Erythroblast (primary cell): ENCODE data around the gene LYSMD3.
"Not testable (repeated sequence)": the region's sequence is repeated elsewhere in the genome, so short reads cannot be mapped to it uniquely, and the experiment has no call there.

Experiments used
- DNase-seq, 2 experiments: peaks; one replicate each; lab custom pipeline; 2025; lab: John Stamatoyannopoulos, UW
- GATA1 ChIP-seq: IDR thresholded peaks from 2 replicates; pipeline ENCODE4 v1.6.1; 2011; ENCODE audit warnings: low read depth, mild to moderate bottlenecking, control low read depth, low read length, moderate library complexity
- POLR2A ChIP-seq: IDR thresholded peaks from 2 replicates; pipeline ENCODE4 v1.6.1; 2011; ENCODE audit warnings: mild to moderate bottlenecking, low read length

Gene LYSMD3

DNA sequence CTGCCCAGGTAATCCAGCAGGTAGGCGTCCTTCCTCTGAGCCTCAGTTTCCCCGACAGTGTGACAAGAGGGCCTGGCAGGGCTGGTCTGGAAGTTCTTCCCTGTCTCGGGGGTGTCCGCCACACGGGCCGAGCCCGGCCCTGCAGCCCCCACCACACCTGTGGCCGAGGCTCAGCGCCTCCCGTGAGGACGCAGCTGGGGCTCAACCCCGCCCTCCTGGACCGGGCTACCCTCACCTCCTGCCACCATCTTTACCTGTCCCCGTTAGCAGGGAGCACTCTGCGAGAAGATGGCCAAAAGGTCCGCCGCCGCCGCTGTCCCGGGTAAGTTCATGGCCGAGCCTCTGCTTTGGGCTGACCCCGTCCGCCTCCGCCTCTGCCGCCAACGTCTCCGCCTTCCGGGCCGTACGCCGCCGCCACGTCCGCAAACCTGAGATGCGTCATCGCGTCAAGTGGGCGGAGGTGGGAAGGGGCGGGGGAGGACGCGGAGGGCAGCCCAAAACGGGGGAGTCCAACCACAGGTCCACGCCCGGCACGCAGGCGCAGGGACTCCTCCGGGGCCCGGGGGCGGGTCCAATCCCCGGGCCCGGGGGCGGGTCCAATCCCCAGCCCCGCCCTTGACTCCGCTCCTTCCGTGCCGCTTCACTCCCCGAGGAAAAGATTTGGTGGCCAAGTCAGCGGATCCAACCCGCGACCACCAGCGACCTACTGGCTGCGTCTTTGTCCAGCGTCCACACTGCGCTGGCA is at the start of gene LYSMD3:
TSS of gene LYSMD3 (minus strand) at position 391 of the 745 bp plus-strand sequence. CDS start 4,295 bp downstream, outside the sequence.
- peak; percentile 91 for TF ChIP-seq POLR2A
- no peak for TF ChIP-seq GATA1
- DNase-seq, result peak; percentile 98 to 99

DNA sequence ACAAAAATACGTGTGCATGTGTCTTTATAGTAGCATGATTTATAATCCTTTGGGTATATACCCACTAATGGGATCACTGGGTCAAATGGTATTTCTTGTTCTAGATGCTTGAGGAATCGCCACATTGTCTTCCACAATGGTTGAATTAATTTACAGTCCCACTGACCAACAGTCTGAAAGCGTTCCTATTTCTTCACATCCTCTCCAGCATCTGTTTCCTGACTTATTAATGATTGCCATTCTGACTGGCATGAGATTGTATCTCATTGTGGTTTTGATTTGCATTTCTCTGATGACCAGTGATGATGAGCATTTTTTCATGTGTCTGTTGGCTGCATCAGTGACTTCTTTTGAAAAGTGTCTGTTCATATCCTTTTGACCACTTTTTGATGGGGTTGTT is 47.2 kb upstream of the LYSMD3 start:
- not testable (repeated sequence) for DNase-seq

DNA sequence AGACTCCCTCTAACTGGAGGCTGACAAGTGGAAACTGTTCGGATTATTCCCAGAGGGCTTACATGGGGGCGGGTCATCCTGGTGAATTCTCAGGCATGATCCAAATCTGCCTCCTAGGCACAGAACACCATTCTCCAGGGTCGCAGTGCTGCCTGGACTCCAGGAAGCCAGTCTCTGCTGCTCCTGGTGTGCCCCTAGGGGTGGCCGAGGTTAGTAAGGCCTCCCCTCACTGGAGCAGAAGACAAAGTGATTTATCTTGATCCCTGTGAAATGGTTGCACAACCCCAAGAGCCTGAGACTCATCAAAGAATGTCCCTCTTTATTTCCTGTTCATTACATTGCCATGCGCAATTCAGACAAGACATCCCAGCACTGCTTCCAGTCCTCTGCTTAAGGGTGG is 46.3 kb upstream of the LYSMD3 start:
- DNase-seq, result no peak
- TF ChIP-seq GATA1 (no peak), POLR2A (no peak)

DNA sequence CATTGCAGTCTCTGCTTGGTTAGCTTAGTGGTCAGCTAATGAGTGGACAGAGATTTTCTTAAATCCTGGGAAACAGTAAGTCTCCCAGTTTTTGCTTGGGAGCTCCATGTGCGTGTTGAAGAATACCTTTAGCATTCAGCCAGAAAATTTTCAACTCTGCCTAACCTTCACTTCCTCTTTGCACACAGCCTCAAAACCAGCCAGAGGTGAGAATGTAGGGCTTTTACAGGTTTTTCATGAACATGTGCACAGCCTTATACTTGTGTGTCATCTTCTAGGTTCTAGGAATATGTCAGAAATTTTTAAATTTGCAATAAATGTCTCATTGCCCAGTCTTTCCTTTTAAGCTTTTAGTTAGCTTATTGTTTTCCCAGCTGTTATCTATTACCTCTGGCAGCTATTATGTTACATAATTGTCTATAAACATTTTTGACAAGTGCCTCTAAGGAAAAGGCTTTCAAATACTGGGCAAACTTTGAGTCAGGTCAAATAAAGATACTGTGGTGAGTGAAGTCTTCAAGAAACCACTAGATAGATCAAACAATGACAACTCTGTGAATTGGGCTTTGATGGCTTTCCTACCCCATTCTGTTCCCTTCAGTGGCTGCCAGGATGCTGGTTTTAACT is 41.9 kb upstream of the LYSMD3 start:
- no peak for DNase-seq

DNA sequence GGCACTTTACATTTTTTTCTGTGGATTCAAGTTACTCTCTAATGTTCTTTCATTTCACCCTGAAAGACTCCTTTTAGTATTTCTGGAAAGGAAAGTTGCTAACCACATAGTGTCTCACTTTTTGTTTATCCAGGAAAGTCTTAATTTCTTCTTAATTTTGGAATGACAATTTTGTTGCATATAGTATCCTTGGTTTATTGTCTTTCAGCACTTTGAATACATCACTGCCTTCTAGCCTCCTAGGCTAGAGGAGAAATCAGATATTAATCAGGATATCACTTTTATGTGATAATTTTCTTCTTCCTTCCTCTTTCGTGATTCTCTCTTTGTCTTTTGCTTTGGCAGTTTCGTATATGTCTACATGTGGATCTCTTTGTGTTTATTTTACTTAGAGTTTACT is 40.6 kb upstream of the LYSMD3 start:
- TF ChIP-seq GATA1 (no peak), POLR2A (no peak)
- DNase-seq, result no peak

More for the DNA sequence above, 41.9 kb upstream of the LYSMD3 start:
- no peak for TF ChIP-seq GATA1
- no peak for TF ChIP-seq POLR2A

DNA sequence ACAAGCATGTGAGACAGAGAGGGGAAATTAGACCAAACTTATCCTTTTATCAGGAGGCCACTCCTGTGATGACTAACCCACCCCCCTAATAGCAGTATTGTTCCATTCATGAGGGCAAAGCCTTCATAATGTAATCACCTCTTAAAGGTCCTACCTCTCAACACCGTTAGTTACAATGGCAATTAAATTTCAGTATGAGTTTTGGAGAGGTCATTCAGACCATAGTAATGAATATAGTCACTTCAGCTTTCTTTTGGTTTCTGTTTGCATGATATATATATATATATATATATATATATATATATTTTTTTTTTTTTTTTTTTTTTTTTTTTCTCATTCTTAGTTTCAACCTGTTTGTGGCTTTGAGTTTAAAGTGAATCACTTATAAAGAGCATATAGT is 39.7 kb upstream of the LYSMD3 start:
- no peak for TF ChIP-seq POLR2A
- TF ChIP-seq GATA1, result no peak
- DNase-seq, result no peak

DNA sequence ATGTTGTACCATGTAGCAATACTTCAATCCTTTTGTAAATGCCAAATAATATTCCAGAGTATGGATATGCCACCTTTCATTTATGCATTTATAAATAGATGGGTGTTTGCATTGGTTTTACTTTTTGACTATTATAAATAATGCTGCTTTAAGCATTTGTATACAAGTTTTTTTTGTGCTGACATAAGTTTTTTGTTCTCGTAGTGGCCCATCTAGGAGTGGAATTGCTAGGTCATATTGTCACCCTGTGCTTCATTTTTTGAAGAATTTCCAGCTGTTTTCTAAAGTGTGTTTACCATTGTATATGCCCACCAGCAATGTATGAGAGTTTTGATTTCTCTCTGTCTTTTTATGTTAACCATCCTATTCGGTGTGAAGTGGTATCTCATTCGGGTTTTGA is 36.1 kb upstream of the LYSMD3 start:
- TF ChIP-seq POLR2A, result no peak
- no peak for TF ChIP-seq GATA1
- no peak for DNase-seq

DNA sequence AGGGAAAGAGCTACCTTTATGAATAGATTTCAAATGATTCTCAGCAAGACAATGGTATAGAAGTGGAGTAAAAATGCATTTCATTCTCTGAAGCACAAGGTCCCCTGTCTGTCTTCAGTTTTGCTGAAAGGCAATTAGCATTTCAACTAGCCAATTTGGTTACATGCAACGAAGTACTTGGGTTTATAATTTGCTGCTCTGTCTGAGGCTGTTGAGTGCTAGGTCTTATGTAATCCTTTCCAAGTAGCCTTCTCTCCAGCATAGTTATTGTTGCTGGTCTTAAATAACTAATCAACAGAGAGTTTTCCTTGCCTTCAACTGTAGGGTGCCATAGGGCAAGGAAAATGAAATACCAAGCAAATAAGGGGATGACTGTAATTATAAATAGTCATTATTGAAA is 33.7 kb upstream of the LYSMD3 start:
- DNase-seq, result no peak
- no peak for TF ChIP-seq GATA1
- TF ChIP-seq POLR2A, result no peak

DNA sequence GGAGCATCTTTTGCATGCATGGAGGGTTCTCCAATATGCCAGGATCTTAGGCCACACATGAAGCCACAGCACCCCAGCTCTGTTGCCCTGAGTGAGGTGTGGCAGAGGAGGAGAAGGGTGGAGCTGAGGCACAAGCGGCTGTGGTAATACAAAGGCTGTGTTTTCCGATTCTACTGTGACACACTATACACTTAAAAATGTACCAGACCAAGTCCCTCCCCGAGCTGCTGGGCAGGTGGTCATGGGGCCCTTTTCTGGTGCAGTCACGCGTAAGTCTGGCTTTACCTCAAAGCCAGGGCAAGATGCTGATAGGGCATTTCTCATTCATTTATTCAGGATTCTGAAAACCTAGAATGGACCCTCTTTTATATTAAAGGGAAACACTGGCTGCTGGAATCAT is 33.0 kb upstream of the LYSMD3 start:
- no peak for DNase-seq
- TF ChIP-seq GATA1 (no peak), POLR2A (no peak)

DNA sequence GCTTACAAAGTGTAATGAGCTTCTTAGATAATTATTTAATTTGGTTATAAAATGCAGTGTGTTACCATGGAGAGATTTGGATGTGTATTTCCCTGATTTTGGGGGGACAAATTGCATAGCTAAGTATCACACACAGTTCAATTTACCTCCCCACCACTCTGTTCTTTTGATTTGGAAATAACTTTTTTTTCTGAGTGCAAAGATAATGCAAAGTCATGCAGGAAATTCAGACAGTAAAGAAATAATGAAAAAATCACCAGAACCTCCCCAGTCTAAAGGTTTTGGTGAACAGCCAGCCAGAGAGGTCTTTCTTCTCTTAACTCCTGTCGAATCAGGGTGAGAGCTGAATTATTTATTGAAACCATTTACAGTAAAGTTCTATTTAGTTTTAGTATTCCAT is 32.4 kb upstream of the LYSMD3 start:
- DNase-seq, result no peak
- no peak for TF ChIP-seq POLR2A
- no peak for TF ChIP-seq GATA1

DNA sequence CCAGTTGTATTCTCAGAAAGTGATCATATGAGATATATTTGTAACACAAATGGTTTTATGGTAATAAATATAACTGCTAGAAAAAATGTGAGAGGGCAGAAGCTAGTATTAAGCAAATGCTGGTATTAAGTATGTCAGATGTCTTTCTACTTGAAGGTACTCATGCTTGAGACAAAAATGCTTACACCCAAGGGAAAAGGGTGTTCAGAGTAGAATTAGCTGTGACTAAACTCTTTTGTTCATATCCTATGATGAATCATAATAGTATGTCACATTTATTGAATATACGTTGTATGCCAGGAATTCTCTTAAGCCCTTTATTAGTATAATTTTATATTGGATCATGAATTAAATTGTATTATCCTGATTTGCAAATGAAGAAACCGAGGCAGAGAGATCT is 31.4 kb upstream of the LYSMD3 start:
- TF ChIP-seq GATA1 (no peak), POLR2A (no peak)
- DNase-seq, result no peak

DNA sequence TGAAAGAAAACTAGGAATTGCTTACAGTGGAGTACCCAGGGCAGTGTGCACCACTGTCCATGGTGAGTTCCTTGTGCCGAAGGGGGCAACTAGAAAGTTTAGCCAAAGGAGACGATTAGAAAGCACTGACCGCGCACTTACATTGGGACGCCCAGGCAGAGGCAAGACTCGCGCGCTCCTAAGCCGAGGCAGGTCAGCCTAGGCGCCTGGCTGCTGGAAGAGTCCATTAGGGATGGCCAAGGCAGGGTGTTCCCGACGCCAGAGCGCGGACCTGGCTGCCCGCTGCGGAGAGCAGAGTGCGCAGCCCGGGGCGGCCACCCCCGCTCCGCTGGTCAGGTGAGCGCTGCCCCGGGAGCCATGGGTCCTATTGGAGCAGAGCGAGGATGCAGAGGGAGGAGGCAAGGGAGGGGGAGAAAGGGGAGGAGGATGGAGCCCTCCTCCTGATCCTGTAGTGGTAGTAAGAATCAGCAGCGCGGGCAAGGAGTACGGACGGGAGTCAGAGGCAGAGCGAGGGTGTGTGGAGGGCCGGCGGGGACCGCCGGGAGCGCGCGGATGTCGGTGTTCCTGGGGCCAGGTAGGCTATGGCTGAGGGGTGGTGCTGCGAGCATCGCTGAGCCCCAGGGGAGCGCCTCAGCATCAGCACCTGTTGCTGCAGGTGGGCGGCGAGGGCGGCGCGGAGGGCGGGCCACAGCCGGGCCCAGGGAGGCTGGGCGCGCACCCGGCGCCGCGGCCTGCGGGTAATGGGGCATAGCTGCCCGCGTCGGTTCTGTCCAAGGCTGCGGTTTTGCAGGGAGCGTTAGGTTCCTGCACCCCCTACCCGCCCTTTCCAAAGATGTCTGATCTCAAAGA is 29.2 kb upstream of the LYSMD3 start, which contains the start of gene ADGRV1:
TSS of gene ADGRV1 (plus strand) at position 454 of the 849 bp plus-strand sequence. CDS start at position 553, 99 bp downstream.
- no peak for TF ChIP-seq GATA1
- no peak for TF ChIP-seq POLR2A
- DNase-seq, result peak; percentile 30 to 33

DNA sequence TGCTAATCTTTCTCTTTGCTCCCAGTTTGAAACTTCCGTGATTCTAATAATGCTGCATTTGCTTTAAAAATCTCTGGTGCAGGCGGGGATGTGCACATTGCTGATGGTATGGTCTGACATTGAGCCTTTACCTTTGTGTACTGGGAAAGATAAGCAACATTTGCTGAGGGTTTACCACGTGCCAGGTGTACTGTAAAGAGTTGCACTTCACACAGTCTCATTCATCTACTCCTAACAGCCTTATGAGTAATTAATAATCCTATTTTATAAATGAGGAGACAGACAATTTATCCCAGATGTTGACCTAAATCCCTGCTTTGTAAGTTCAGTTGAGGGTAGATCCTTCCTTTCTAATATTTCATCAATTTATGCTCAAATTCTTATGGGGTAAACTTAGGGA is 28.5 kb upstream of the LYSMD3 start:
- no peak for DNase-seq
- TF ChIP-seq GATA1 (no peak), POLR2A (no peak)

DNA sequence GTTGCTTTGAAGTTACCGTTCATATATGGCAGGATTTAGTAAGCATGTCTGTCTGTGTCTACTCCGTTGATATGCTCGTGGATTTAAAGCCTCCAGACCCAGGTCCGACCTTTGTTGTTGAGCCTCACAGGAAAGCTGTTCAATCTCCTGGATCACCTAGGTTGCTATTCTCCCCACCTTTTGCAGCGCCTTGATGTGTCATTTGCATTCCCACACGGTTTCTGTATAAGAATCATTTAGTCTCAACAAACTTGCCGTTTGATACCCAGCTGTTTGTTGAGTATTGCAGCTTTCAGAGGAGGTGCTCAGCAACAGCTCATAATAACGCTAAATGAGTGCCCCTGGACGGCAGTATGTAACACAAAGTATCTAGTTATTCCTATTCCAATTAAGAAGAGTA is 28.0 kb upstream of the LYSMD3 start:
- TF ChIP-seq GATA1, result no peak
- TF ChIP-seq POLR2A, result no peak
- no peak for DNase-seq

DNA sequence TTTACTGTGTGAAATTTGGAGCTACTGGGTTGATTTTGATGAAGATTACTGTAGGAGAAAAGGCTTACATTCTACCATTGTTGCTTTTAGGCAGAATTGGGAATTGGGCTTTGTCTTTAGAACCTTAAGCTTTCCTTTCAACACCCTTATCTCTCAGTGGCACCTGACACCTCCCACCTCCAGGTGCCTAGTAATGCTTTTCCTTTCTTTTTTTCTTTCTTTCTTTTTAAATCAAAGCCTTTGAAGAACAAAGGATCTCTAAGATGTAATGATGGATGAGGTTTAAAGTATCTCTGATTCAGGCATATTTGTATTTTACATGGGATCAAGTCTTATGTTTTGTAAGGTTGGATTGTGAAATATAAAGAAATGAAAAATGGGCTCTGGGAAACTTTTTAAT is 26.3 kb upstream of the LYSMD3 start:
- no peak for DNase-seq
- TF ChIP-seq POLR2A (no peak), GATA1 (no peak)
